IPS-18c (cell line): ENCODE measurements around the gene SEC23B.

ENCODE experiments used
- H3K4me3 ChIP-seq: 2 replicates; pipeline ENCODE4 v1.7.0; 2013; ENCODE audit warnings: low read depth, mild to moderate bottlenecking, low read length, moderate library complexity; ENCODE audit not compliant: insufficient read depth
- H3K9me3 ChIP-seq: one replicate; pipeline ENCODE4 v1.6.1; 2013; ENCODE audit warnings: mild to moderate bottlenecking, low read length, moderate library complexity; ENCODE audit not compliant: control insufficient read depth, insufficient read depth

Gene SEC23B

GRCh38 chr20:18566892-18567738 lies 59.4 kb downstream of the SEC23B start, which contains the start of gene SMIM26:
TSS of gene SMIM26 (plus strand) at chr20:18567432. CDS start at chr20:18567479, 47 bp downstream.
- Histone ChIP-seq H3K4me3 (peak within 1 kb of the TSS; percentile 90), H3K9me3 (no peaks in the 10 kb centered on the region)

GRCh38 chr20:18567739-18568091 lies 60.0 kb downstream of the SEC23B start:
- Histone ChIP-seq H3K9me3 (no peaks in the 10 kb centered on the region), H3K4me3 (peak overlapping the region; percentile 90)

- Histone ChIP-seq H3K9me3 (no peaks in the 10 kb centered on the region), H3K4me3 (no peak overlapping the region)
Measured at GRCh38 chr20:18571009-18571408, 63.3 kb downstream of the SEC23B start.

- Histone ChIP-seq H3K9me3 (no peaks in the 10 kb centered on the region), H3K4me3 (no peak overlapping the region)
Measured at GRCh38 chr20:18571578-18571977, 63.8 kb downstream of the SEC23B start.

- H3K9me3 ChIP-seq = no peaks in the 10 kb centered on the region
- H3K4me3 ChIP-seq = no peak overlapping the region
Measured at GRCh38 chr20:18577942-18578341, 70.2 kb downstream of the SEC23B start.

- Histone ChIP-seq H3K9me3 (no peaks in the 10 kb centered on the region), H3K4me3 (no peak overlapping the region)
Measured at GRCh38 chr20:18578581-18578980, 70.8 kb downstream of the SEC23B start.

GRCh38 chr20:18580012-18580411 lies 72.3 kb downstream of the SEC23B start:
- no peak overlapping the region for H3K4me3 ChIP-seq
- H3K9me3 ChIP-seq = no peaks in the 10 kb centered on the region

GRCh38 chr20:18585134-18585533 lies 77.4 kb downstream of the SEC23B start:
- H3K4me3 ChIP-seq = no peak overlapping the region
- H3K9me3 ChIP-seq = peaks cover 2% of the 10 kb centered on the region

- H3K4me3 ChIP-seq = peak within 1 kb of the TSS; percentile 77
- H3K9me3 ChIP-seq = peaks cover 2% of the 10 kb centered on the region
Measured at GRCh38 chr20:18587665-18588573, 80.2 kb downstream of the SEC23B start, which contains the start of gene DTD1. TSS of gene DTD1 (plus strand) at chr20:18588054. CDS start at chr20:18588073, 19 bp downstream.

- peak overlapping the region; percentile 77 for H3K4me3 ChIP-seq
- peaks cover 2% of the 10 kb centered on the region for H3K9me3 ChIP-seq
Measured at GRCh38 chr20:18588574-18588933, 80.8 kb downstream of the SEC23B start.

GRCh38 chr20:18589941-18590674 lies 82.4 kb downstream of the SEC23B start:
- Histone ChIP-seq H3K4me3 (no peak overlapping the region), H3K9me3 (peaks cover 2% of the 10 kb centered on the region)

- Histone ChIP-seq H3K9me3 (no peaks in the 10 kb centered on the region), H3K4me3 (no peak overlapping the region)
Measured at GRCh38 chr20:18596270-18596669, 88.5 kb downstream of the SEC23B start.

- H3K9me3 ChIP-seq = no peaks in the 10 kb centered on the region
- H3K4me3 ChIP-seq = no peak overlapping the region
Measured at GRCh38 chr20:18609741-18610140, 102.0 kb downstream of the SEC23B start.
